GM19463 (cell line): ENCODE results near the gene SLC7A14.

Experiments
- ATAC-seq: cut with Tn5 transposase; IDR thresholded peaks from one replicate; pipeline ENCODE4 v1.9.1; 2021; ENCODE audit warnings: mild to moderate bottlenecking, moderate library complexity; ENCODE audit not compliant: unreplicated experiment

Gene SLC7A14

GRCh38 chr3:170473358-170473757, 112.5 kb downstream of the SLC7A14 start:
- ATAC-seq: no peak

- no peak for ATAC-seq
Observed at GRCh38 chr3:170471149-170471548, 114.7 kb downstream of the SLC7A14 start.

- ATAC-seq: no peak
Observed at GRCh38 chr3:170470063-170471016, 115.5 kb downstream of the SLC7A14 start.

- ATAC-seq: no peak
Observed at GRCh38 chr3:170469151-170470062, 116.5 kb downstream of the SLC7A14 start.

- ATAC-seq: no peak
Observed at GRCh38 chr3:170467571-170468147, 118.2 kb downstream of the SLC7A14 start.

- no peak for ATAC-seq
Observed at GRCh38 chr3:170467007-170467406, 118.9 kb downstream of the SLC7A14 start.

- no peak for ATAC-seq
Observed at GRCh38 chr3:170465955-170466354, 119.9 kb downstream of the SLC7A14 start.

- ATAC-seq: no peak
Observed at GRCh38 chr3:170463011-170463410, 122.9 kb downstream of the SLC7A14 start.

- no peak for ATAC-seq
Observed at GRCh38 chr3:170458285-170458684, 127.6 kb downstream of the SLC7A14 start.

GRCh38 chr3:170454509-170454908, 131.4 kb downstream of the SLC7A14 start:
- ATAC-seq: no peak

GRCh38 chr3:170450039-170450438, 135.8 kb downstream of the SLC7A14 start:
- no peak for ATAC-seq

GRCh38 chr3:170448584-170448983, 137.3 kb downstream of the SLC7A14 start:
- ATAC-seq: no peak

- no peak for ATAC-seq
Observed at GRCh38 chr3:170443457-170443856, 142.4 kb downstream of the SLC7A14 start.

GRCh38 chr3:170442947-170443346, 142.9 kb downstream of the SLC7A14 start:
- ATAC-seq: no peak

- ATAC-seq: no peak
Observed at GRCh38 chr3:170441412-170441811, 144.5 kb downstream of the SLC7A14 start.

- ATAC-seq: no peak
Observed at GRCh38 chr3:170440344-170440743, 145.5 kb downstream of the SLC7A14 start.

- no peak for ATAC-seq
Observed at GRCh38 chr3:170438836-170439235, 147.0 kb downstream of the SLC7A14 start.

- ATAC-seq: no peak
Observed at GRCh38 chr3:170437696-170438407, 148.0 kb downstream of the SLC7A14 start.

GRCh38 chr3:170437176-170437575, 148.7 kb downstream of the SLC7A14 start:
- no peak for ATAC-seq

- no peak for ATAC-seq
Observed at GRCh38 chr3:170436697-170437096, 149.2 kb downstream of the SLC7A14 start.

- no peak for ATAC-seq
Observed at GRCh38 chr3:170432416-170432815, 153.5 kb downstream of the SLC7A14 start.
